ENCODE results near the gene TBX1. TPM values are rescaled to one million over a fixed set of nuclear protein-coding genes. Genes with fewer than 3 reads are reported as not detected.

The TBX1 gene
- total RNA-seq, 1 donor from 2014 or later, result not detected

GRCh38 chr22:19759427-19760057, 1.0 kb upstream of the TBX1 start:
- Histone ChIP-seq H3K9me3 (ENCODE audit: low read depth) (no peaks in the 10 kb centered on the region), H4K20me1 (ENCODE audit: low read depth) (peaks cover 87% of the 10 kb centered on the region), H3K4me3 (no peak overlapping the region), H3K9ac (no peak overlapping the region), H3K36me3 (no peaks in the 10 kb centered on the region), H3K27ac (no peak overlapping the region), H3K27me3 (peaks cover 99% of the 10 kb centered on the region), H3K4me1 (peaks cover 37% of the 10 kb centered on the region), H3K4me2 (peak overlapping the region; percentile 5), H3K79me2 (ENCODE audit: low read depth) (no peaks in the 10 kb centered on the region), H2AFZ (replicated peaks) (no peak overlapping the region), H3F3A (ENCODE audit: low read depth) (peaks cover 32% of the 10 kb centered on the region)
- Mint-ChIP-seq H3K9me3 (no peaks in the 10 kb centered on the region), H3K36me3 (no peaks in the 10 kb centered on the region), H3K27me3 (ENCODE audit: insufficient read depth, low read depth) (peaks cover 69% of the 10 kb centered on the region), H3K4me3 (peak overlapping the region; percentile 79), H3K4me1 (peaks cover 25% of the 10 kb centered on the region), H3K27ac (no peak overlapping the region)
- TF ChIP-seq EZH2 (IDR thresholded peaks at IDR 0.05) (peak; percentile 100), CTCF (IDR thresholded peaks at IDR 0.05) (no peak), EZH2phosphoT487 (IDR thresholded peaks at IDR 0.05) (peak; percentile 99)
- peak; percentile 73 for DNase-seq (ENCODE audit: low spot score)

DNA sequence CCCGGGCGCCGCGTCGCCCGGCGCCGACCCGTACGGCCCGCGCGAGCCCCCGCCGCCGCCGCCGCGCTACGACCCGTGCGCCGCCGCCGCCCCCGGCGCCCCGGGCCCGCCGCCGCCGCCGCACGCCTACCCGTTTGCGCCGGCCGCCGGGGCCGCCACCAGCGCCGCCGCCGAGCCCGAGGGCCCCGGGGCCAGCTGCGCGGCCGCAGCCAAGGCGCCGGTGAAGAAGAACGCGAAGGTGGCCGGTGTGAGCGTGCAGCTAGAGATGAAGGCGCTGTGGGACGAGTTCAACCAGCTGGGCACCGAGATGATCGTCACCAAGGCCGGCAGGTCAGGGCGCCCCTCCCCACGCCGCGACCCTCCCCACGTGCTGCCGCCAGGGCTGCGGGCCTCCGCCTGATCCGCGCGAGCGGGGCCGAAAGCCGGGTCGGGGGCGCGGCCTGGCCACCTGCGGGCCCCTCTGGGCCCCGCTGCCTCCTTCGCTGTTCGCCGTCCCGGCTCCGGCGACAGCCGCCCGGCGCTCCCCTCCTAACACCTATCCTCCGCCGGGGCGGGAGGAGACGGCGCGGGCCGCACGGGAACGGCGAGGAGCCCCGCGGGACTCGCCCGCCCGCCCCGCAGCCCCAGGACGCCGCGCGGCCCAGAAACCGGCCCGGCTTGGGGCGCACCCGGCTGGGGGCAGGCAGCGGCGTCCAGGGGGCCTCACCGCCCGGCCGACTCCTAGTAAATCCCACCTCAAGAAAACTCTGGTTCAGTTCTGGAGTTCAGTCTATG, 560 bp downstream of the TBX1 start:
- Mint-ChIP-seq H3K36me3 (no peaks in the 10 kb centered on the region), H3K9me3 (peaks cover 3% of the 10 kb centered on the region), H3K4me3 (peak overlapping the region; percentile 81), H3K27me3 (ENCODE audit: insufficient read depth, low read depth) (peaks cover 68% of the 10 kb centered on the region), H3K27ac (no peak overlapping the region), H3K4me1 (peaks cover 24% of the 10 kb centered on the region)
- Histone ChIP-seq H3K9me3 (ENCODE audit: low read depth) (no peaks in the 10 kb centered on the region), H4K20me1 (ENCODE audit: low read depth) (peaks cover 84% of the 10 kb centered on the region), H3F3A (ENCODE audit: low read depth) (peaks cover 38% of the 10 kb centered on the region), H3K9ac (no peak overlapping the region), H3K36me3 (no peaks in the 10 kb centered on the region), H3K4me3 (peak overlapping the region; percentile 38), H2AFZ (replicated peaks) (peak overlapping the region; percentile 42), H3K4me1 (peaks cover 26% of the 10 kb centered on the region), H3K27ac (no peak overlapping the region), H3K79me2 (ENCODE audit: low read depth) (no peaks in the 10 kb centered on the region), H3K27me3 (peaks cover 99% of the 10 kb centered on the region), H3K4me2 (peak overlapping the region; percentile 71)
- TF ChIP-seq EZH2 (IDR thresholded peaks at IDR 0.05) (no peak), EZH2phosphoT487 (IDR thresholded peaks at IDR 0.05) (no peak), CTCF (IDR thresholded peaks at IDR 0.05) (no peak)
- DNase-seq (ENCODE audit: low spot score), result peak; percentile 61

- Histone ChIP-seq H3K27ac (no peak overlapping the region), H2AFZ (replicated peaks) (peak overlapping the region; percentile 42), H3K36me3 (no peaks in the 10 kb centered on the region), H3K79me2 (ENCODE audit: low read depth) (no peaks in the 10 kb centered on the region), H4K20me1 (ENCODE audit: low read depth) (peaks cover 83% of the 10 kb centered on the region), H3K27me3 (peaks cover 99% of the 10 kb centered on the region), H3K9me3 (ENCODE audit: low read depth) (no peaks in the 10 kb centered on the region), H3K4me1 (peaks cover 21% of the 10 kb centered on the region), H3K4me2 (peak overlapping the region; percentile 71), H3F3A (ENCODE audit: low read depth) (peaks cover 38% of the 10 kb centered on the region), H3K4me3 (no peak overlapping the region), H3K9ac (no peak overlapping the region)
- no peaks in the 10 kb centered on the region for H3K36me3 Mint-ChIP-seq
- H3K27me3 Mint-ChIP-seq (ENCODE audit: insufficient read depth, low read depth), result peaks cover 69% of the 10 kb centered on the region
- peak overlapping the region; percentile 81 for H3K4me3 Mint-ChIP-seq
- no peak overlapping the region for H3K27ac Mint-ChIP-seq
- peak; percentile 61 for DNase-seq (ENCODE audit: low spot score)
- H3K9me3 Mint-ChIP-seq, result peaks cover 3% of the 10 kb centered on the region
- TF ChIP-seq EZH2phosphoT487 (IDR thresholded peaks at IDR 0.05) (peak; percentile 100), EZH2 (IDR thresholded peaks at IDR 0.05) (peak; percentile 100), CTCF (IDR thresholded peaks at IDR 0.05) (no peak)
- peaks cover 22% of the 10 kb centered on the region for H3K4me1 Mint-ChIP-seq
These were observed 1.4 kb downstream of the TBX1 start for GRCh38 chr22:19761725-19762567.

Data from neural progenitor cell (in vitro differentiated cells).